T47D (cell line): ENCODE data around the gene SHKBP1.
"Not testable (repeated sequence)": the region's sequence is repeated elsewhere in the genome, so short reads cannot be mapped to it uniquely, and the experiment has no call there.

Experiments
- DNase-seq, 2 experiments: peaks; one replicate each; pipeline versions ENCODE4 v3.0.0 to v3.0.0-alpha.2; 2011 to 2012; ENCODE audit warnings: low read depth in 1 of 2, low spot score in 1 of 2
- JUND ChIP-seq: IDR thresholded peaks from 2 replicates; pipeline ENCODE4 v1.6.1; 2012; ENCODE audit warnings: low read depth
- in situ Hi-C: cut with HindIII; loops from 2 replicates; pipeline ENCODE4 v1.10.0; 2016; ENCODE audit warnings: low sequenced_read_pairs, low pct_unique_long_range_greater_than_20kb

Gene SHKBP1

DNA sequence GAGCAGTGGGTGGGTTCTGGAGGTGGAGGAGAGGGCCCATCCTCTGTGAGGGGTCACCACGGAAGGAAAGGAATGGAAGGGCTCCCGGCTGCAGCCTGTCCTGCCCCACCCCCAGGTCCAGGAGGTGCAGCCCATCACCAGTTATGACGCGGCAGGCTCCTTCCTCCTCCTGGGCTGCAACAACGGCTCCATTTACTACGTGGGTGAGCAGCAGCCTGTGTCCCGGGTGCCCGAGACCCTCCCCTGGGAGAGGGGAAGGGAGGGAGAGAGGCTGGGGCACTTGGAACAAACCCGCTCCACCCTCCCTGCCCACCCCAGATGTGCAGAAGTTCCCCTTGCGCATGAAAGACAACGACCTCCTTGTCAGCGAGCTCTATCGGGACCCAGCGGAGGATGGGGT, 6.6 kb downstream of the SHKBP1 start:
- no peak for TF ChIP-seq JUND
- in situ Hi-C loops = no loop called here
- no peak for DNase-seq

DNA sequence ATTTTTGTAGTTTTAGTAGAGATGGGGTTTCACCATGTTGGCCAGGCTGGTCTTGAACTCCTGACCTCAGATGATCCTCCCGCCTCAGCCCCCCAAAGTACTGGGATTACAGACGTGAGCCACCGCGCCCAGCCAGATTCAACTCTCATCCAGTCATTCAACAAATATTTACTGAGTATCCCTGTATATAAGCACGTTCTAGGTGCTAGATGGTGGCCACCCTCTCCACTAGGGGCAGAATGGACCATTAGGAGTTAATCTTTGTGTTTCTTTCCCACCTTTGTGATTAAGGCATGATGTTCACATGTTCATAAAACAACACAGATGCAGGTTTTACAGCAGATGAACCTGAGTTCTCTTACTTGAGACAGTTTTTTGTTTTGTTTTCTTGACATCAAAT, 7.3 kb downstream of the SHKBP1 start:
- no peak for DNase-seq
- no peak for TF ChIP-seq JUND
- in situ Hi-C loops = no loop called here

DNA sequence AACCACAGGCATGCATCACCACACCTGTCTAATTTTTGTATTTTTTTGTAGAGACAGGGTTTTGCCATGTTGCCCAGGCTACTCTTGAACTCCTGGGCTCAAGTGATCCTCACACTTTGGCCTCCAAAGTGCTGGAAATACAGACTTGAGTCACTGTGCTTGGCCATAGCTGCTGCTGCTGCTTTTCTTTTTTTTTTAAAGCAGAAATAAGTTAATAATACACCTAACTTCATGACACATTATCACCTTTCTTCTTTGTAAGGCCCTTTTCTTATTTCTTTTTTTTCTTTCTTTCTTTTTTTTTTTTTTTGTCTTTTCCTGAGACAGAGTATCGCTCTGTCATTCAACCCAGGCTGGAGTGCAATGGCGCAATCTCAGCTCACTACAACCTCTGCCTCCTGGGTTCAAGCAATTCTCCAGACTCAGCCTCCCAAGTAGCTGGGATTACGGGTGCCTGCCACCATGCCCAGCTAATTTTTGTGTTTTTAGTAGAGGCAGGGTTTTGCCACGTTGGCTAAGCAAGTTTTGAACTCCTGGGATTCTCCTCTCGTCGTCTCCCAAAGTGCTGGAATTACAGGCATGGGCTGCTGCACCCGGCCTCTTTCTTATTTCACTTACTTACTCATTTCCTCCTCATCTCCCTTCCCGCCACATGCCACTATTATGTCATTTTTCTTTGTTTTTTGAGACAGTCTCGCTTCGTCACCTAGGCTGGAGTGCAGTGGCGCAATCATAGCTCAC, 8.7 kb downstream of the SHKBP1 start:
- DNase-seq = no peak

DNA sequence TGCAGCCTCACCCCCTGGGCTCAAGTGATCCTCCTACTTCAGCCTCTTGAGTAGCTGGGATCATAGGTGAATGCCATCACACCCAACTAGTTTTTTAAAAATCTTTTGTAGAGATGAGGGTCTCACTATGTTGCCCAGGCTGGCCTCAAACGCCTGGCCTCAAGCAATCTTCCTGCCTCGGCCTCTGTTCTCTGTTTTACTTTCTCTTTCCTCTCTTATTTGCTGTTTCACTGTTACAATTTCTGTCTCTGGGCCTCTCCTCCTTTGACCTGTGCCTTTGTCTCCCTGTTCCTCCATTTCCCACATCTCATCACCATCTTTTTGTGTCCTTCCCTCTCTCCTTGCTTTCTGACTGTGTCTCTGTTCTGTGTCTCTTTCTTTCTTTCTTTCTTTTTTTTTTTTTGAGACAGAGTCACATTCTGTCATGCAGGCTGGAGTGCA, 9.3 kb downstream of the SHKBP1 start:
- in situ Hi-C loops = no loop called here
- no peak for DNase-seq
- TF ChIP-seq JUND = no peak

More for the DNA sequence above, 8.7 kb downstream of the SHKBP1 start:
- no peak for TF ChIP-seq JUND
- in situ Hi-C loops = no loop called here

DNA sequence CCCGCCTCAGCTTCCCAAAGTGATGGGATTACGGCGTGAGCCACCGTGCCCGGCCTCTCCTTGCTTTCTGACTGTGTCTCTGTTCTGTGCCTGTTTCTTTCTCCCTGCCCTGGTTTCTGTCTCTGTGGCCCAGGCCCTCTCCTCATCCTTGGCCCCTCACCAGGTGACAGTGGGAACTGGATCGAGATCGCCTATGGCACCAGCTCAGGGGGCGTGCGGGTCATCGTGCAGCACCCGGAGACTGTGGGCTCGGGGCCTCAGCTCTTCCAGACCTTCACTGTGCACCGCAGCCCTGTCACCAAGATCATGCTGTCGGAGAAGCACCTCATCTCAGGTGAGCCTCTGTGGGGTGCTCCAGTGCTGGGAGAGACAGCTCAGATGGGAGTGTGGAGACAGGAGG, 9.9 kb downstream of the SHKBP1 start:
- TF ChIP-seq JUND = no peak
- DNase-seq = no peak
- in situ Hi-C loops = no loop called here

DNA sequence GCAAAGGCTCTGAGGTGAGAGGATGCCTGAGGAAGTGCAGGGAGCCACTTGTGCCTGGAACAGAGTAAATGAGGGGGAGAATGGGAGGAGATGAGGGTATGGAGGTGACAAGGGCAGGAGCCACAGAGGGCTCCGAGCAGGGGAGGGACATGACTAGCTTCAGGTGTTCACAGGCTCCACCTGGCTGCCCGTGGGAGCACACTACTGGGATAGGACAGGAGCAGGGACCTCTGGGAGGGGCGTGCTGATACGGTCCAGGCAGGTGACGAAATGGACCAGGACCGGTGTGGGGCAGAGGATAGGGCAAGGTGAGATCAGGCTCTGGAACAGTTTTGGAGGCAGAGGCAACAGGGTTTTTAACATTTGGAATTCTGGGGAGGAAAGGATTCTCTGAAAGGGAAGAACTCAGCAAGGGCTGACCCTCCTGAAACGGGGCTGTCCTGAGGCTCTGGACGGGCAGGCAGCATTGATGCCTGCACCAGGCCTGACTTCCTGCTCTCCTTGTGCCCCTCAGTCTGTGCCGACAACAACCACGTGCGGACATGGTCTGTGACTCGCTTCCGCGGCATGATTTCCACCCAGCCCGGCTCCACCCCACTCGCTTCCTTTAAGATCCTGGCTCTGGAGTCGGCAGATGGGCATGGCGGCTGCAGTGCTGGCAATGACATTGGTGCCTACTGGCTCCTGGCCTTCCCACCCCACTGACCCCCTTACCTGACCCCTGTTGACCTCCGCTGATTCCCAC, 11.6 kb downstream of the SHKBP1 start:
- no peak for TF ChIP-seq JUND
- no peak for DNase-seq
- in situ Hi-C loops = no loop called here

DNA sequence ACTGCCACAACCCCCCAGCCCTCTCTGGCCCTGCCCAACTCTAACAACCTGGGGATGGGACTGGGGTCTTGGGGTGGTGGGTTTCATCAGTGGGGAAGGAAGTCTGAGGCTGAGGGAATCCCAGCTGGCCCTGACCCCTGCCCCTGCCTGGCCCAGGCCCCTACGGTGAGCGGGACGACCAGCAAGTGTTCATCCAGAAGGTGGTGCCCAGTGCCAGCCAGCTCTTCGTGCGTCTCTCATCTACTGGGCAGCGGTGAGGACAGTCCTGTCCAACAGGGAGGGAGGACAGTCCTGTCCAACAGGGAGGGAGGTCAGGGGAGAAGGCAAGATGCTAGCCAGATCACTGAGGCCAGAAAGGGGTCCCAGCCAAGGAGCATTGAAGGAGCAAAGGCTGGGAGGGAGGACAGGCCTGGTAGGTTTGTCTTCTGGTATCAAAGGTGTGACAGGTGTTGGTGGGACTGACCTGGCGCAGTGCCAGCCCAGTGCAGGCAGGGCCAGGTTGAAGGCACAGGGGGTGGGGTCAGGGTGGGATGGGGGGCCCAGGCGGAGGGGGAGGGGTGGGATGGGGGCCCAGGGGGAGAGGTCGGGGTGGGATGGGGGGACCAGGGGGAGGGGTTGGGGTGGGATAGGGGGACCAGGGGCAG, 12.4 kb downstream of the SHKBP1 start:
- no peak for DNase-seq
- TF ChIP-seq JUND = no peak
- in situ Hi-C loops = no loop called here

DNA sequence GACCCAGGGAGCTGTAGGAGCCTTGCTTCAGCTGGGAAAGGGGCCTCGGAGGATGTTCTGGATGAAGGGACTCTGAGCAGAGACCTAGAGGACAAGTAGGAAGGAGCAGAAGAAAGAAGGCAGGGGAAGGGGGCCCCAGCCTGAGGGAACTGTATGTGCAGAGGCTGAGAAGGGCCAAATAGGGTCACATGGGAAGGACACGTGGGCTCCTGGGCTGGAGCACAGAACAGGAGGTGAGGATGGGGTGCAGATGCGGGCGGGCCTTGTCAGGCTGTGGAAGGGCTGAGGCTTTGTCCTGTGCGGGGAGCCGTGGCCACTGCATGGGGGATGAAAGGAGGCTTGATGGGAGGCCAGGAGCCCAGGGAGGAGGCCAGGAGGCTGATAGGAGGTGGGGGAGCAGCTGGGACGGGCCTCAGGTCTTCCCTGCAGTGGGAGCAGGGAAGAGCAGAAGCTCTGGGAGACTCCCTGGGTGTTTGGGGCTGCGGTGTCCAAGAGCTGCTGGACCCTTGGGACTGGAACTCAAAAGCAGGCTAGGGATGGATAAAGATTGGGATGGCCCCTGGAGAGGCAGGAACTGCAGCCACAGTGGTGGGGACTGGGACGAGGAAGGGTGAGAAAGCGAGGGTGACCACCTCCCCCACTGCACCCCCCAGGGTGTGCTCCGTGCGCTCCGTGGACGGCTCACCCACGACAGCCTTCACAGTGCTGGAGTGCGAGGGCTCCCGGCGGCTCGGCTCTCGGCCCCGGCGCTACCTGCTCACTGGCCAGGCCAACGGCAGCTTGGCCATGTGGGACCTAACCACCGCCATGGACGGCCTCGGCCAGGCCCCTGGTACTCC, 13.1 kb downstream of the SHKBP1 start:
- DNase-seq = no peak
- TF ChIP-seq JUND = no peak
- in situ Hi-C loops = no loop called here

DNA sequence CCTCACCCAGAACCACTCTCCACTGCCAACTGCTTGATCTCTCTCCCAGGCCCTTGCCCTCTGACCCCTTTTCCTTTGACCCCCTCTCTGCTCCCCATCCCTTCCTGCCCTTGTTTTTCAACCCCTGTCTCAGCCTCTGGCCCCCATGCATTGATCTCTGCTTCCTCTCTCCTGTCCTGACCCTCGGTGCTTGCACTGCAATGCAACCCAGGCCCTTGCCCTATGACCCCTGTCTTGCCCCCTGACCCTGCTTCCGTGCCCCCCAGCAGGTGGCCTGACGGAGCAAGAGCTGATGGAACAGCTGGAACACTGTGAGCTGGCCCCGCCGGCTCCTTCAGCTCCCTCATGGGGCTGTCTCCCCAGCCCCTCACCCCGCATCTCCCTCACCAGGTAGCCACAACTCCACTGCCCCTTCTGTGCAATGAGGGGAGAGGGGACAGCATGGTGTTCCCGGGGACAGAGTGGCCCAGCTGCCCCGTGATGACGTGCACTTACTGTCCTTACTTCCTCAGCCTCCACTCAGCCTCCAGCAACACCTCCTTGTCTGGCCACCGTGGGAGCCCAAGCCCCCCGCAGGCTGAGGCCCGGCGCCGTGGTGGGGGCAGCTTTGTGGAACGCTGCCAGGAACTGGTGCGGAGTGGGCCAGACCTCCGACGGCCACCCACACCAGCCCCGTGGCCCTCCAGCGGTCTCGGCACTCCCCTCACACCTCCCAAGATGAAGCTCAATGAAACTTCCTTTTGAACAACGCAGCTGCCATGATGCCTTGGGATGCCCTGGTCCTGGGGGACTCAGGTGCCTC, 14.0 kb downstream of the SHKBP1 start:
- in situ Hi-C loops = no loop called here
- no peak for TF ChIP-seq JUND
- no peak for DNase-seq

DNA sequence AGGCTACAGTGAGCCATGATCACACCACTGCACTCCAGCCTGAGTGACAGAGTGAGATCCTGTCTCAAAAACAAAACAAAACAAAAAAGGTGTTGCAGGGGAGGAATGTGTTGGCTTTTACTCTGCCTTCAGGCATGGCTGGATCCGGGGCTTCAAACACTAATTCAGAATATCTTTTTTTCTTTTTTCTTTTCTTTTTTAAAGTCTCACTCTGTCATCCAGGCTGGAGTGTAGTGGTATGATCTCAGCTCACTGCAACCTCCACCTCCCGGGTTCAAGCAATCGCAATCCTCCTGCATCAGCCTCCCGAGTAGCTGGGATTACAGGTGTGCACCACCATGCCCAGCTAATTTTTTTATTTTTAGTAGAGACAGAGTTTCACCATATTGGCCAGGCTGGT, 15.1 kb downstream of the SHKBP1 start:
- DNase-seq, in situ Hi-C loops: not testable (repeated sequence)

DNA sequence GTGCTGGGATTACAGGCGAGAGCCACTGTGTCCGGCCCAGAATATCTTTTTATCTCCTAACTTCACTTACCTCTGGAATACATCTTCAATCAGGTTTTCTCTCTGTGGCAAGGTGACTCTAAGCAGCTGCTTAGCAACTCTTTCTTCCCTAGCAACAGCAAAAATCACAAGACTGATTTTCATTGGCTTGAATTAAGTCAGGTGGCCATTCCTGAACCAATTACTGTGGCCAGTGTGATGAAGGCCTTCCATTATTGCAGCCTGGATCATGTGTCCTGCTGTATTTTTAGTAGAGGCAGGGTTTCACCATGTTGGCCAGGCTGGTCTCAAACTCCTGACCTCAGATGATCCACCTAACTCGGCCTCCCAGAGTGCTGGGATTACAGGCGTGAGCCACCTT, 15.5 kb downstream of the SHKBP1 start:
- DNase-seq = peak; percentile 60 to 84
- no peak for TF ChIP-seq JUND
- in situ Hi-C loops = no loop called here

DNA sequence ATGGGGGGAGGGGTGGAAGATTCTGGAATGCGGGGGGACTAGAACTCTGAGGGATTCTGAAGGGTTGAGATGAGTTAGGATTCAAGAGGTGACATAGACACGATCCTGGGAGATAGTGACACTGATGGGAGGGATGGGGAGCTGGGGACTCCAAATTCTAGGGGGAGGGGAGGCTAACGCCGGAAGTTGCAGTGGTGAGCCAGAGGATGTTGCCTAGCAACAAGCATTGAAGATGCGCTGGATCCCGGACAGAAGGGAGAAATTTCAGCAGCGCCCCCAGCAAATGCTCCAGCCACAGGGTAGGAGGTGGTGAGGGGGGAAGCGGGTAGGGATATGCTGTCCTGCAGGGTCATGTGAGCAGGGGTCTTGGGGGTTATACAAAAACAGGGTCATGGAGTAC, 17.6 kb downstream of the SHKBP1 start:
- in situ Hi-C loops = no loop called here
- DNase-seq = no peak
- TF ChIP-seq JUND = no peak
